ENCODE measurements around the gene CD7.

CD7 gene

GRCh38 chr17:82304826-82305726 lies 12.3 kb downstream of the CD7 start:
- POLR2A ChIA-PET: no interaction called here
- TF ChIP-seq, protein P1, sequence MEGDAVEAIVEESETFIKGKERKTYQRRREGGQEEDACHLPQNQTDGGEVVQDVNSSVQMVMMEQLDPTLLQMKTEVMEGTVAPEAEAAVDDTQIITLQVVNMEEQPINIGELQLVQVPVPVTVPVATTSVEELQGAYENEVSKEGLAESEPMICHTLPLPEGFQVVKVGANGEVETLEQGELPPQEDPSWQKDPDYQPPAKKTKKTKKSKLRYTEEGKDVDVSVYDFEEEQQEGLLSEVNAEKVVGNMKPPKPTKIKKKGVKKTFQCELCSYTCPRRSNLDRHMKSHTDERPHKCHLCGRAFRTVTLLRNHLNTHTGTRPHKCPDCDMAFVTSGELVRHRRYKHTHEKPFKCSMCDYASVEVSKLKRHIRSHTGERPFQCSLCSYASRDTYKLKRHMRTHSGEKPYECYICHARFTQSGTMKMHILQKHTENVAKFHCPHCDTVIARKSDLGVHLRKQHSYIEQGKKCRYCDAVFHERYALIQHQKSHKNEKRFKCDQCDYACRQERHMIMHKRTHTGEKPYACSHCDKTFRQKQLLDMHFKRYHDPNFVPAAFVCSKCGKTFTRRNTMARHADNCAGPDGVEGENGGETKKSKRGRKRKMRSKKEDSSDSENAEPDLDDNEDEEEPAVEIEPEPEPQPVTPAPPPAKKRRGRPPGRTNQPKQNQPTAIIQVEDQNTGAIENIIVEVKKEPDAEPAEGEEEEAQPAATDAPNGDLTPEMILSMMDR (IDR thresholded peaks at IDR 0.05; ENCODE audit: insufficient read depth, low read length, missing control alignments): no peak
- CTCF ChIA-PET: interaction anchor here (0.6 to 9.4 kb wide), 5 partner anchors 9 to 112 kb away, joined by 3 to 61 read pairs (median 3); partner anchors contain the start of genes HEXD and OGFOD3
- no peak for DNase-seq (ENCODE audit: low read depth, low spot score)
- H3K4me3 ChIP-seq (ENCODE audit: low read depth, low read length): no peak overlapping the region

DNA sequence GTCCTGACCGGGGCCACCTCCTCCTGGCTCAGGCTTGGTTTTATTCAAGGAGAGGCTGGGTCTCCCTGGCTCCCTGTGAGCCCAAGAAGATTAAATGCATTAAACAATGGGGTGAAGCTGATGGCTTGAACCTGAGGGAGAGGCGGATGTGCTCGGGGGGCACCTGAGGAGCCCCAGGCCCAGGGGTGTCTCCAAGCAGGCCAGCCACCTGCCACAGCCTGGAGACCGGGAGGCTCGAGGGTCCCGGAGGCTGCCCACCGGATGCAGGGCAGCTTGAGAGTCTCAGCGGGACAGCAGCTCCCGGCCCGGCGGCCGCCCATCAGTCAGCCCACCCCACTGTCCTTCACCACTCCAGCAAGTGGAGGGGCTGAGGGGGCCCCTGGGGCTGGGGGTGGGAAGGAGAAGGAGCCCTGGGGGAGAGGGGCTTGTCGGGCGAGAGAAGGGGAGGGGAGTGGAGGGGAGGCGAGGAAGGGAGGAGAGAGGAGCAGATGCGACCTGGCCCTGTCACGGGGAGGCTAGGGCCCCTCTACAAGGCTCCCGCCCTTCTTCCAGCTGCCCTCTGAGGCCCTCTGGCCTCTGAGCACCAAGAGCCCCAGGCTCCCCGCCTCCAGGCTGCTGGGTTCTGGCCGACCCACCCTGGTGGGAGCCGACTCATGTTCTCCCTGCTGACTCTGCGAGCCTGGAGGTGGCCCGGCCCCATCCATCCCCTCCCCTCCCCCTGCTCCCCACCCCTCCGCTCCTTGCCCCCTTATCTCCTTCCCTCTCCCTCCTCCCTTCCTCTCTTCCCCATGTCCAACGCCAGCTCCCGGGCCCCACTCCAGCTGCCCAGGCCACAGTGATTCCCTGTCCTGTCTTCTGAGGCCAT lies 13.2 kb downstream of the CD7 start:
- CTCF ChIA-PET: interaction anchor here (0.9 to 9.4 kb wide), 6 partner anchors 13 to 112 kb away, joined by 3 to 61 read pairs (median 4); partner anchors contain the start of genes CD7, HEXD and OGFOD3
- H3K4me3 ChIP-seq (ENCODE audit: low read depth, low read length): no peak overlapping the region
- POLR2A ChIA-PET: interaction anchor here (1.2 kb wide), 1 partner anchor 12 kb away, joined by 3 read pairs; no protein-coding TSS in a partner anchor
- TF ChIP-seq, protein P1 (IDR thresholded peaks at IDR 0.05; ENCODE audit: insufficient read depth, low read length, missing control alignments): no peak
- no peak for DNase-seq (ENCODE audit: low read depth, low spot score)

GRCh38 chr17:82302991-82303943 lies 14.1 kb downstream of the CD7 start:
- DNase-seq (ENCODE audit: low read depth, low spot score): no peak
- CTCF ChIA-PET: interaction anchor here (1.1 to 9.4 kb wide), 3 partner anchors 14 to 113 kb away, joined by 4 to 61 read pairs (median 16); partner anchors contain the start of genes CD7, HEXD and OGFOD3
- H3K4me3 ChIP-seq (ENCODE audit: low read depth, low read length): no peak overlapping the region
- TF ChIP-seq, protein P1 (IDR thresholded peaks at IDR 0.05; ENCODE audit: insufficient read depth, low read length, missing control alignments): no peak
- POLR2A ChIA-PET: interaction anchor here (1.2 kb wide), 1 partner anchor 11 kb away, joined by 3 read pairs; no protein-coding TSS in a partner anchor

- POLR2A ChIA-PET: interaction anchor here (1.2 kb wide), 1 partner anchor 10 kb away, joined by 3 read pairs; no protein-coding TSS in a partner anchor
- H3K4me3 ChIP-seq (ENCODE audit: low read depth, low read length): no peak overlapping the region
- no peak for DNase-seq (ENCODE audit: low read depth, low spot score)
- TF ChIP-seq, protein P1 (IDR thresholded peaks at IDR 0.05; ENCODE audit: insufficient read depth, low read length, missing control alignments): no peak
- CTCF ChIA-PET: interaction anchor here (1.1 to 9.4 kb wide), 3 partner anchors 15 to 114 kb away, joined by 4 to 61 read pairs (median 16); partner anchors contain the start of genes CD7, HEXD and OGFOD3
These were observed 14.8 kb downstream of the CD7 start for GRCh38 chr17:82302568-82302963.

DNA sequence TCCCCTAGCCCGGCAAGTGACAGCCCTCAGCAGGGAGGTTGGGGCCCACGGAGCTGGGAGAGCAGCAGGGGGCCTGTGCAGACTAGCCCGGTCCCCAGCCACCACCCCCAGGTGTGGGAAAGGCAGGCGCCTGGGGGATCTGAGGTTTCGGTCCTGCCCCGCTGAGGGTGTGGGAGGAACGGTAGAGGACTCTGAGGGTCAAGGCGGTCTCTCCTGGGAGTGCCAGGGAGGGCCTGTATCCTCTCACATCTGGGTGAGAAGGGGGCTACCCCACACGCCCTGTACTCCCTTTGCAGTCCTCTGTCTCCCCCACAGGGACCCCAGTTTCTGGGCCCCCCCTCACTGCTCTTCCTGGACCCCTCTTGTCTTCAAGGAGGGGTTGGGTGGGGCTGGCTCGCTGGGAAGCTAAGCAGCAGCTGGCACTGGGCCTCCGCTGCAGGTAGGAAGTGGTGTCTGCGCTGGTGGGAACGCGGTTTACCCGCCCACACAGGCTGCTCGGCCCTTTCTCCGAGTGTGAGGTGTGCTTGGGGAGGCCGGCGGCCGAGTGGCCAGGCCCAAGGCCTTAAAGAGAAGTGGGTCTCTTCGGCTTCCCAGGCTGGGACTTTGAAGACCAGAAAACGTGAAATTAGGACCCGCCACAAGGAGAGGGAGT lies 15.4 kb downstream of the CD7 start:
- ChIA-PET CTCF (interaction anchor here (1.0 to 9.4 kb wide), 8 partner anchors 10 to 115 kb away, joined by 3 to 61 read pairs (median 11); partner anchors contain the start of genes CD7, HEXD and OGFOD3), POLR2A (no interaction called here)
- TF ChIP-seq, protein P1 (IDR thresholded peaks at IDR 0.05; ENCODE audit: insufficient read depth, low read length, missing control alignments): no peak
- no peak overlapping the region for H3K4me3 ChIP-seq (ENCODE audit: low read depth, low read length)
- no peak for DNase-seq (ENCODE audit: low read depth, low spot score)

Measured in AG04449 (cell line).